ENCODE measurements around the gene SPECC1.
"Not testable (repeated sequence)": the region's sequence is repeated elsewhere in the genome, so short reads cannot be mapped to it uniquely, and the experiment has no call there.

The SPECC1 gene

GRCh38 chr17:20071824-20072691 is 62.9 kb downstream of the SPECC1 start:
- DNase-seq (ENCODE audit: low spot score): no peak

- no peak for DNase-seq (ENCODE audit: low spot score)
Observed at GRCh38 chr17:20072692-20072992, 63.5 kb downstream of the SPECC1 start.

- no peak for DNase-seq (ENCODE audit: low spot score)
Observed at GRCh38 chr17:20073055-20073979, 64.2 kb downstream of the SPECC1 start.

- DNase-seq (ENCODE audit: low spot score): no peak
Observed at GRCh38 chr17:20074001-20074400, 64.8 kb downstream of the SPECC1 start.

- no peak for DNase-seq (ENCODE audit: low spot score)
Observed at GRCh38 chr17:20074489-20074888, 65.3 kb downstream of the SPECC1 start.

GRCh38 chr17:20076137-20076536 is 67.0 kb downstream of the SPECC1 start:
- not testable (repeated sequence) for DNase-seq (ENCODE audit: low spot score)

GRCh38 chr17:20077978-20078685 is 69.0 kb downstream of the SPECC1 start:
- no peak for DNase-seq (ENCODE audit: low spot score)

- no peak for DNase-seq (ENCODE audit: low spot score)
Observed at GRCh38 chr17:20080513-20080912, 71.4 kb downstream of the SPECC1 start.

GRCh38 chr17:20083156-20083859 is 74.1 kb downstream of the SPECC1 start:
- DNase-seq (ENCODE audit: low spot score): no peak

- DNase-seq (ENCODE audit: low spot score): no peak
Observed at GRCh38 chr17:20084621-20085282, 75.6 kb downstream of the SPECC1 start.

GRCh38 chr17:20085283-20085845 is 76.2 kb downstream of the SPECC1 start:
- DNase-seq (ENCODE audit: low spot score): no peak

GRCh38 chr17:20086416-20087076 is 77.4 kb downstream of the SPECC1 start:
- no peak for DNase-seq (ENCODE audit: low spot score)

- DNase-seq (ENCODE audit: low spot score): no peak
Observed at GRCh38 chr17:20087538-20088250, 78.5 kb downstream of the SPECC1 start.

- DNase-seq (ENCODE audit: low spot score): no peak
Observed at GRCh38 chr17:20089756-20090547, 80.8 kb downstream of the SPECC1 start.

GRCh38 chr17:20091174-20092029 is 82.2 kb downstream of the SPECC1 start:
- no peak for DNase-seq (ENCODE audit: low spot score)

- no peak for DNase-seq (ENCODE audit: low spot score)
Observed at GRCh38 chr17:20092261-20092867, 83.2 kb downstream of the SPECC1 start.

- no peak for DNase-seq (ENCODE audit: low spot score)
Observed at GRCh38 chr17:20092973-20093626, 83.9 kb downstream of the SPECC1 start.

Measured in NAMALWA (cell line).